Measurements from ENCODE around the gene HDAC4.
A peak's percentile ranks its signal among the peaks of the same experiment; 100 is the strongest.

HDAC4 gene

DNA sequence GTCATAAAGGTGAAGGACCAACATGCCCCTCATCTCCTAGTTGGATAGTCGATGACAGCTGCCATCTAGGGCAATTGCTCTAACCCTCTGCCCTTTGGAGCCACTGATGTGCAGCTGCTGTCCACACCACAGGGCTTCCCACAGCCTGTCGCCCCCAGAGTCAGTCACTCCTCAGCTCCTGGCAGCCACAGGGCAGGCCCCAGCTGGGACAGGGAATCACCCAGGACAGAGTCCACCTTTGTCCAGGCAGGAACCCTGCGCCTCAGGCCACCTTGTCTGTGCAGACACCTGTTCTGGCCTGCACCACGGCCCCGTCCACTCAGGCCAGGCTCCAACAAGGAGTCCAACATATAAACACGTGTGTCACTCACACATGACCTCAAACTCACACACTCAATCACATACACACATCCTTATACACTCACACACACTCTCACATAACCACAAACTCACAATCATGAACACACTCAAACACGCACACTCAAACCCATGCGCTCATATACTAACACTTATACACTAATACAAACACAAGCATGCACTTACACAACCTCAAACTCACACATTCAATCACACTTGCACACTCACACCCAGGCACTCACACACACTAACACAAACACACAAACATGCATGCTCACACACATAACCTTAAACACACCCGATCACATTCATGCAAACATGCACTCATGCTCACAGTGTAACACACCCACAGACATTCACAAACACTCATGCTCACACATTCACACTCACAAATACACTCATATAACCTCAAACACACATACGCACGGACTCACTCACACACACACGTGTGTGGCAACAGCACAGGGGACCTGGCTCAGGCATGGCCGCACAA lies 29.7 kb downstream of the HDAC4 start:
- no peak for DNase-seq (ENCODE audit: low read depth in 4 of 4, low spot score in 1 of 4)

DNA sequence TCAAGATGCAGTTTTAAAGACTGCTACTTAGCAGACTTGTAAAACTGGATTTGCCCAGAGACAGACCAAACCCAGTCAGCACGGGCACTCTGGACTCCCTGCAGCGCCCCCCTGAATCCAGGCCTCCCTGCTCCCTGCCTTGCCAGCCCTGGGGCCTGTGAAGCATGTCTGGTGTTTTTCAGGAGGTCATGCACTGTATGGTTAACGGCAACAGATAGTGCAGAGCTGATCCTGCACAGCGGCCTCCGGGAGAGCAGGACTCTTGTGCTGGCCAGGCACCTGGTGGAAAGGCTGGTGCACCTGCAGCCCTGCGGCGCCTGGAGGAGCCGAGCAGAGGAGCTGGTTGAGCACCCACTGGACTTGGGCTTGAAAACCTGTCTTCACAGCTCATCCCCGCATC lies 30.4 kb downstream of the HDAC4 start:
- no peak for DNase-seq (ENCODE audit: low read depth in 4 of 4, low spot score in 1 of 4)

GRCh38 chr2:239369631-239370161 lies 31.1 kb downstream of the HDAC4 start:
- DNase-seq (ENCODE audit: low read depth in 4 of 4, low spot score in 1 of 4), result peak; percentile 44 to 69 (median 60)

DNA sequence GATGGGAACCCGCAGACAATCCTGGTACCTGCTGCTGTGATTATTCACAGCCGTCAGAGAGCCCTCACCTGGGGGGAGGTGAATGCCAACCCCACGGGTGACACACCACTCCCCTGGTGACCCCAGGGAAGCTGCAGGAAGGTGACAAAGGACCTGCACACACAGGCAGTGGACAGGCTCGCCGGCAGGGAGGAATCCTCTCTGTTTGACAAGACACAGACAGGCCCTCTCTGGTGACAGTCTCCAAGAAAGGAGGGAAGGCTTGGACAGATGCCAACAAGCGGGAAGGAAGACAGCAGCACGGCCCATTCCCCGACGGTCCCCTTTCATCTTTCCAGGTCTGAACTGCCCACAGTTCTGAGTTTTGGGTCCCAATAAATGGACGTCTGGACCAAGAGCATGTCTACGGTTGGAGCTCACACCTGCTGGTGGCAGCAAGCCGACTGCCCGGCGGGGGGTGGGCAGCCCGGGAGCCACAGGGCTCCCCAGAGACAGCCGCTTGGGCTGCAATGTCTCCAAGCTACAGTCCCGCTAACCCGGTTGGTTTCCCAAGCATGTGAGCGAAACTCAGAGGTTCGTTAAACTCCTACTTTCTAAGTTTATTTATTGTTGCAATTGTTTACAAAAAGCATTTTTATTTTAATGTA lies 31.8 kb downstream of the HDAC4 start:
- no peak for DNase-seq (ENCODE audit: low read depth in 4 of 4, low spot score in 1 of 4)

DNA sequence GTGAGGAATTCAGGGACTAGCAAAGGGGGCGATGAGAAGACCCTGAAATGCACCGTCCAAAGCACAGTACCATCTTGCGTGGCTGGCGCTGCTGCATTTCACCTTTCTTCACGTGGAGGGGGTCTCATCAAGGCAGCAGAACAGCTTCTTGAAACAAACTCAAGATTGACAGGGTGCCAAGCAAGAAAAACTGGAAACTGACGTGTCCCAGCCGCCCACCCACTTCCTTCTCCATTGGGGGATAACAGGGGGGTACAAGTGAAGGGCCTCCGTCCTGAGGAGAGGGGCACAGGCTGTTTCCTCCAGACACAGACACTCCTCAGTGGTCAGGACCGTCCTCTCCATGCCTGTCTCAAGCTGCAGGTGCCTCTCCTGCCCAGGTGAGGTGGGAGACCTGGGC lies 32.5 kb downstream of the HDAC4 start:
- no peak for DNase-seq (ENCODE audit: low read depth in 4 of 4, low spot score in 1 of 4)

- no peak for DNase-seq (ENCODE audit: low read depth in 4 of 4, low spot score in 1 of 4)
Measured at GRCh38 chr2:239366740-239367139, 34.1 kb downstream of the HDAC4 start.

DNA sequence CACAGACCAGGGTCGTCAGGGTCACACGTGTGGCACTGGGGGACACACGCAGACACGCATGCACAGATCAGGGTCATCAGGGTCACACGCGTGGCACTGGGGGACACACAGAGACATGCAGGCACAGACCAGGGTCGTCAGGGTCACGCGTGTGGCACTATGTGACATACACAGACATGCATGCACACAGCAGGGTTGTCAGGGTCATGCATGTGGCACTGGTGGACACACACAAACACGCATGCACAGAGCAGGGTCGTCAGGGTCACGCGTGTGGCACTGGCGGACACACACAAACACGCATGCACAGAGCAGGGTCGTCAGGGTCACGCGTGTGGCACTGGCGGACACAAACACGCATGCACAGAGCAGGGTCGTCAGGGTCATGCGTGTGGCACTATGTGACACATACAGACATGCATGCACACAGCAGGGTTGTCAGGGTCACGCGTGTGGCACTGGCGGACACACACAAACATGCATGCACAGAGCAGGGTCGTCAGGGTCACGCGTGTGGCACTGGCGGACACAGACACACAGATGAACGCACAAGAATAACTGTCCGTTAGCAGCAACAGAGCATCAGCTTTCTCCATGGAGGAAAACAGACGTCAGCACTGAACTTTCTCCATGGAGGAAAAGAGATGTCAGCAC lies 34.9 kb downstream of the HDAC4 start:
- no peak for DNase-seq (ENCODE audit: low read depth in 4 of 4, low spot score in 1 of 4)

- DNase-seq (ENCODE audit: low read depth in 4 of 4, low spot score in 1 of 4), result no peak
Measured at GRCh38 chr2:239365071-239365781, 35.6 kb downstream of the HDAC4 start.

- DNase-seq (ENCODE audit: low read depth in 4 of 4, low spot score in 1 of 4), result no peak
Measured at GRCh38 chr2:239363946-239364637, 36.7 kb downstream of the HDAC4 start.

DNA sequence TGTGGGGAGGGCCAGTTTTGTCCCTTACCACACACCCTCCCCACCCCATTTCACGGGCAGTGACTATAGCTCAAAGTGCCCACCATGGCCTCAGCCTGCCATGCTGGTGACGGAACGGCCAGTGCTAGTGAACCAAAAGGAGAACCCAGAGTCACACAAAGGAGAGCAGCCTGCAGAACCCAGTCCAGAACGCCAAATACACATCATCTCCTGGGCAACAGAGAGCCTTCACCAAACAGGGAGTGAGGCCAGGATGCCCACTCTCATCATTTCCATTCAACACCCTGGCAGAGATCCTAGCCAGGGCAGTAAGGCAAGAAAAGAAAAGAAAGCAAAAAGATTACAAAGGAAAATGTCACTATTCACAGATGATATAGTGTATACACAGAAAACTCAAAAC lies 38.3 kb downstream of the HDAC4 start:
- DNase-seq (ENCODE audit: low read depth in 4 of 4, low spot score in 1 of 4), result no peak

DNA sequence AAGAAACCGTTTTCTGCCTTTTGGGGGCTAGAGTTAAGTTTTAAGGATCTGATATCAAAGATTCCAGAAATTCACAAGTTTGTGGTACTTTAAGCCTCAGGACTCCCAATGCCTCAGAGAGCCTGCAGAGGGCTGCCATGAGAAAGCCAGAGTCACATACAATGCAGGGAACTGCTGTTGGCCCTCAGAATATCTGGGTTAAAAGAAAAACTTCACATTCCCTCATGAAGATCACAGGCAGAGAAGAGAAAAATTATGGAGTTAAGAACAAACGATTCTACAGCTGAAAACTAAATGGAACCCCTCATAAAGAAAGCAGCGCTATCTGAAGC lies 39.5 kb downstream of the HDAC4 start:
- no peak for DNase-seq (ENCODE audit: low read depth in 4 of 4, low spot score in 1 of 4)

DNA sequence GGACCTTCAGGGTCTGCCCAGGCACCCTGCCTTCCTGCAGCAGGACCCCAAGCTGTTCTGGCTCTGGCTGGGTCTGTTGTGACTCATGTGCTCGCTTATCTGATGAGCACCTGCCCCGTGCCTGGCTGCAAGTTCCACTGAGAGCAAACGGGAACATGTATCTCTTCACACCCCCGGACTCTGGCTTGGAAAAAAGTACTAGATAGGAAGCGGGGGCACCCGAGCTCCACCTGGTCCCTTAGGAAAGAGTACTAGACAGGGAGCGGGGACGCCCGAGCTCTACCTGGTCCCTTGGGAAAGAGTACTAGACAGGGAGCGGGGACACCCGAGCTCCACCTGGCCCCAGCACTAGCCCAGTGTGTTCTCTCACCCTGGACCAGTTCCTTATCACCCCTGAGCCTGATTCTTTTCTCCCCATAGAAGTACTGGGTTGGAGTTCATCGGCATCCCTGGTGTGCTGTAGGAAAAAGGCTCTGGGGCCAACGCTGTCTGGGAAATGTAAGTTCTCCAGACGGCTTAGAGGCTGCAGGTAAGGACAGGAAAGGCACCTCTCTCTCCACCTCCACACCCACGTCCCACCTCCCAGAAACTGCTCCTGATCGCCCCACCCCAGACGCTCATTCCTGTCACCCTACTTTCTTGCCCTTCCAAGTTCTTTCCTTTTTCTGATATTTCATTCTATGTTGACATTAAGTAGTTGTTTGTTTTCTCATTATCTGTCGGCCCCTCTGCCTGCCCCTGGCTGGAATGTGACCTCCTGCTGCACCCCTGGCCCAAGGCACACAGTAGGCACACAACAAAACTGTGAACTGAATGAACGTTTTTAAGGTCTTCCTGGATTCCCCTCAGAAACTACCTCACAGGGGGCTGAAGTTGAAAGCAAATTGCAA lies 40.2 kb downstream of the HDAC4 start:
- no peak for DNase-seq (ENCODE audit: low read depth in 4 of 4, low spot score in 1 of 4)

DNA sequence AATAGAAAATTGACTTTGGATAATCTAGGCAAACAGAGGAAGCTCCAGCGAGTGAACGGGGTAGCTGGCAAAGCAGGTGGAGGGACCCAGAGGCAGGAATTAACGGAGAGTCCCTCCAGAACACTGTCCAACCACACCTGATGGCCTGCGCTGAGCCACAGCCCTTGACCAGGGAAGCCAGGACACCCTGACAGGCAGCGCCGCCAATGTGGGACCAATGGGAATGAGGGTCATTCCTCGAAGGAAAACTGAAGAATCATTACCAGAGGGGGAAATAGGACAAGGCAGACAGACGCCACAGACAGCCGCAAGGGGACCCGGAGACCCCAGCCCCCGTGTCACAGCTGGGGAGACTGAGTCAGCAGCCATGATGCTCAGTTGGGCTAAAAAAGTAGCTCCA lies 40.8 kb downstream of the HDAC4 start:
- DNase-seq (ENCODE audit: low read depth in 4 of 4, low spot score in 1 of 4), result no peak

GRCh38 chr2:239359196-239359912 lies 41.5 kb downstream of the HDAC4 start:
- no peak for DNase-seq (ENCODE audit: low read depth in 4 of 4, low spot score in 1 of 4)

DNA sequence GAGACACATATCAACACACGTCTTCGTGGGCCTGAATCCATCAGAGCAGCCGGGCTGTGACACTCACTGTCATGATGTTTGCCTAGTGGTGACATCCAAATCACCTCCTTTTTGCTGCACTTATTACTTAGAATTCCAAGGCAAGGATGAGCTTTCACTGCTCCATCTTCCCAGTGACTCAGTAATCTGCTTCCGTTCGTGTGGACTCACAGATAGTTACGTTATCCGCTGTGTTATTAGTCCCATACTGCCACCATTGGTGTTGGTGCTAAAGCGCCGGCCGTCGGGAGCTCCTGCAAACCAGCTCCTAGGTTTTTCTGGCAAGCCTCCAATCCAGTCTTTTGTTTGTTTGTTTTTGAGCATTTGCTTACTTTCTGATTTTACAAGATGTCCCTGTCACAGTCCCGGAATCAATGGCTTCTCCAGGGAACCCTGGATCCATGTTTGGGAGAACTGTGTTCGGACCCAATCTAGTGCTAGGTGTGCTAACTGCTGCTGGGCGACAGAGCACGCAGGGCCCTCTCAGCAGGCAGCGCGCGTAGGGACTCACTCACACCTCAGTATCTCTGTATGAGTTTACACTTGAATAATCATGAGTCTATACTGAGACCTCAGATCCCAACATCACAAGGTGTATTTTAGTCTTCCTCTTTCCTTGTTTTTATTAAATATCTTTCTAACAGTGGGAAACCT lies 42.6 kb downstream of the HDAC4 start:
- no peak for DNase-seq (ENCODE audit: low read depth in 4 of 4, low spot score in 1 of 4)

DNA sequence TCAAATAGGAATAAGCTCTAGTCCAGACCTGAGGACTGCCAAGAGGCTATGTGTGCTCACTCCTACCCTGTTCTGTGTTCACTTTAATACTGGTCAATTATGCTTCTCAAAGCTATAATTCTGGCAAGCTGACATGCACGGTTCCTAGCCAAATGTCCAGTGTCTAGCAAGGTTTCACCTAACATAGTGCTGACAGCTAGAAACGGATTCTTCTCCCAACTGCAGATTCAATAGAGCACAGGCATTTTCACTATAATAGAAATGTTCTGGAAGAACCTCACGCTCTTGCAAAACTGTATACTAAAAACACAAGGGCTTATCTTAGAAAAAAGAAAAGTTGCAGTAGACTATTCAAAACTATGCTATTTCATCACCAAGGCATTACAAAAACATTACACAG lies 45.1 kb downstream of the HDAC4 start:
- DNase-seq (ENCODE audit: low read depth in 4 of 4, low spot score in 1 of 4), result no peak

DNA sequence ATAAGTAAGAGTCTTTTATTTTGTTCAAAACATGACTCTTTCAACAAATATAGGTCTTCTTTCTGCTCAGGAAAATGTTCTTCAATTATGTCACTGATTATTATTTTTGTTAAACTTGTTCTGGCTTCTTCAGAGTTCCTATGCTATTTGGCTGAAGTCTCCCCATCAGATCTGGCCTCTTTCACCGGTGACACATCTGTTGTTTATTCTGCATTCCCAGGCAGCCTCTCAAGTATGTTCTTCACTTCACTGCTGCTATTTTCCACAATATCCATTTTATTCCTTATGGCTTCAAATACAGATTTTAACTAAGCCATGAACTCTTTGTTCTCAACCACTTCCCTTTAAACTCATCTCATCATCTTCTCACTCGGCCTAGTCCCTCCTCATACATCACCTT lies 45.7 kb downstream of the HDAC4 start:
- DNase-seq (ENCODE audit: low read depth in 4 of 4, low spot score in 1 of 4), result no peak

GRCh38 chr2:239354791-239355136 lies 46.1 kb downstream of the HDAC4 start:
- DNase-seq (ENCODE audit: low read depth in 4 of 4, low spot score in 1 of 4), result no peak

All from stimulated activated CD4-positive, alpha-beta T cell treated with anti-CD3 and anti-CD28 coated beads, Interleukin-1b, Interleukin-23, amount 100 ng/mL, for 24 hours (primary cell).